Measurements from ENCODE around the gene OMA1.
"Not testable (repeated sequence)": the region's sequence is repeated elsewhere in the genome, so short reads cannot be mapped to it uniquely, and the experiment has no call there.

Gene OMA1

GRCh38 chr1:58546520-58547308 is at the start of gene OMA1:
TSS of gene OMA1 (minus strand) at chr1:58546726. CDS start at chr1:58539294, 7,432 bp downstream.
- peak; percentile 93 for DNase-seq (ENCODE audit: low spot score)

DNA sequence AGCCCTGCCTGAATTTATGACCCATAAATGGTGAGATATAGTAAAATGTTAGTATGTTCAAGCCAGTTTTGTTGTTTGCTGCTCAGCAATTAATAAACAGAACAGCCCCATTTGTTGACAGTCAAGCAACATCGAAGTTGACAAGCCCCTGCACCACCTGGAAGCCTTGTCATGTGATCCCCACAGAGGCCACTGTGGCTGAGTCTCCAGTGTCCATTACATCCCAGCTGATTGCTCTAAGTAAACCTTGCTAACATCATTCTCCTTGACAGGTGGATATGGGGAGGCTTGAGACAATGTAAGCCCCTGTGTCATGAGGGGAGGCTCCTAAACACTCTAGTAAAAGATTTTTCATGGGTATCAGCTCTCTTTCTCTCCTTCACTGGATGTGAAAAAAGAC is 48.0 kb upstream of the OMA1 start:
- DNase-seq (ENCODE audit: low spot score), result no peak

DNA sequence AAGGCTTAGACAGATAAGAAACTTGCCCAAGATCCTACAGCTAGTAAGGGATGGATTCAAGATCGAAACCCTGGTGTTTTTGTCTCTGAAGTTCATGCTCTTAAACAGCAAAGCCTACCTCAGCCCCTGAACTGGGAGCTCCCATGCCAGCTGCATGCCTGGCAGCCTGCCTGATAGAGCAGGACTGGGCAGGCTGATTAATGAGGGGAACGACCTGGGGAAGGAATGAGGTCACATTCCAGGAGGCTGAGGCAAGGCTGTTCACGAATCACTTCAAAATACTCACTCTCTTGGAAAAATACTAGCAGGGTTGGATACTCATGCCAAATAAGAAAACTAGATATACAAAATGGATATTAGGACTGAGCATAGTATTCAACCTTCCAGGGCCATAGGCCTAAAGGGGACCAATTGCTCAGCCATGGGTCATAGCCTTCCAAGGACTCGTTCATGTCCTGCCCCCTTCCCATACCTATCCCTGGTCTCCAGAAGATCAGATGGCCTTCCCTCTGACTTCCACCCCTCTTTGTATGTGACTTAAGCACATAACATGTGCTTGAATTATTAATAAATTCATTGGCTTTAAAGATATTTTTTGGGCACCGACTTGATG is 46.1 kb upstream of the OMA1 start:
- DNase-seq (ENCODE audit: low spot score), result no peak

- no peak for DNase-seq (ENCODE audit: low spot score)
Observed at GRCh38 chr1:58591806-58592205, 45.3 kb upstream of the OMA1 start.

DNA sequence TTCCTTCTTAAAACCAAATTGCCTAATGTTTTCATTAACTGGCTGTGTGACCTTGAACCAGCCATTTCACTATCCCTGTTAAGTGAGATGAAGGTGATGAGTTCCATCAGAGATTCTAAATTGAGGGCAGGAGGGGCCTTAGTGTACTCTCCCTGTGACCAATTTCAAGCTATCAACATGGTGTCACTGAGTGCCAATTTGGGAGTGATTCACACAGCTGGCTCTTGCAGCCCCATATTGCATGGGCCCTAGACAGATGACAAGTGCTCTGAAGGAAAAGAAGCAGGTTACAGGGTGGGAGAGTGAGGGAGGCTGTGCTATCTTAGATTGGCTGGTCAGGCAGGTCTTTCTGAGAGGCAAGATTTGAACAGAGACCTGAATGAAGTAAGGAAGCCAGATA is 43.5 kb upstream of the OMA1 start:
- DNase-seq (ENCODE audit: low spot score), result no peak

- DNase-seq (ENCODE audit: low spot score), result no peak
Observed at GRCh38 chr1:58588396-58588795, 41.9 kb upstream of the OMA1 start.

DNA sequence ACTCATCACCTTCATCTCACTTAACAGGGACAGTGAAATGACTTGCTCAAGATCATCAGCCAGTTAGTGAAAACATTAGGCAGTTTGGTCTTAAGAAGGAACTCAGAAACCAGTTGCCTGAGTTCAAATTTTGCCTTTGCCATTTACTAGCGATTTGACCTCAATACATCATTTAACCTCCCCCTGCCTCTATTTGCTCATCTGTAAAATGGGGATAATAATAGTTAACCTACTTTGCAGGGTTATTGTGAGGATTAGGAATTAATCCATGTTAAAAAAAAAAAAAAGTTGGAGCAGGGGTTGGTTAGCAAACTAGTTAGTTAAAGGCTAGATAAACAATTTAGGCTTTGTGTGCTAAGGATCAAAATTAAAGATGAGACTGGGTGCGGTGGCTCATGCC is 41.1 kb upstream of the OMA1 start:
- DNase-seq (ENCODE audit: low spot score), result no peak

DNA sequence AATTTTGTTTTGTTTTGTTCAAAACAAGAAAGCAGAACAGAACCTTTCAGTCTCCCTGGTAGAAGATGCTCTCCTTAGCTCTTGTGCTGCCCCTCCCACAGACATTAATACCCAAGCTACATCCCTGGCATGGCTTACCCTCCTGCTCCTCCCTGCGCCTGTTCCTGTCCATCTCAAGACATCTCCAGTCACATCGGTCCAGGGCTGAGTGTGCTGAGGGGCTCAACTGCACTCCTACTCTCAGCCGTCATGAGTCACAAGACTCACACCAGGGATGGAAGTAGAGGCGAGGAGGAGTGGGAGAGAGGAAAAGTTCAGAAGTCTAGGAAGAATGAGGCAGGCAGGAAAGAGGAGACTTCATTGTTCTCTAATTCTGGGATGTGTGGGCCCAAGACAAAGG is 39.7 kb upstream of the OMA1 start:
- DNase-seq (ENCODE audit: low spot score), result no peak

DNA sequence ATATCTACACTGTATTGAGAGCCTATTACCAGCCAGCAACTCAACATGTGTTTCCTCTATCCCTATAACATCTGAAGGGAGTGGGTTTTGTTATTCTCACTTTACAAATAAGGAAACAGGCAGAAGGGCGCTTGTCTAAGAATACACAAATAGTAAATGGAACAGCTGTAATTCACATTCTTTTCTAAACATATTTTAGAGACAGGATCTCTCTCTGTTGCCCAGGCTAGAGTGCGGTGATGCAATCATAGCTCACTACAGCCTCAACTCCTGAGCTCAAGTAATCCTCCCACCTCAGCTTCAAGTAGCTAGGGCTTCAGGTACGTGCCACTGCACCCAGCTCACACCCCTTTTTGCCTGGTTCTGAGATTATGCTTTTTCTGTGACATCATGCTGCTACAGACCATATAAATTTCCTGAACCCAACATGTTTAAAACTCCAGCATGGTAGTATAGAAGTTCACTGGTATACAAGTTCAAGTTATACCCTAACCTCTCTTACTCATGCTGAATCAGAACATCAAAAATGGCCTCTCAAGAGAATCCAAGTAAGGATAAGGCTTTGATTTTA is 39.1 kb upstream of the OMA1 start:
- no peak for DNase-seq (ENCODE audit: low spot score)

GRCh38 chr1:58585166-58585565 is 38.6 kb upstream of the OMA1 start:
- DNase-seq (ENCODE audit: low spot score), result no peak

DNA sequence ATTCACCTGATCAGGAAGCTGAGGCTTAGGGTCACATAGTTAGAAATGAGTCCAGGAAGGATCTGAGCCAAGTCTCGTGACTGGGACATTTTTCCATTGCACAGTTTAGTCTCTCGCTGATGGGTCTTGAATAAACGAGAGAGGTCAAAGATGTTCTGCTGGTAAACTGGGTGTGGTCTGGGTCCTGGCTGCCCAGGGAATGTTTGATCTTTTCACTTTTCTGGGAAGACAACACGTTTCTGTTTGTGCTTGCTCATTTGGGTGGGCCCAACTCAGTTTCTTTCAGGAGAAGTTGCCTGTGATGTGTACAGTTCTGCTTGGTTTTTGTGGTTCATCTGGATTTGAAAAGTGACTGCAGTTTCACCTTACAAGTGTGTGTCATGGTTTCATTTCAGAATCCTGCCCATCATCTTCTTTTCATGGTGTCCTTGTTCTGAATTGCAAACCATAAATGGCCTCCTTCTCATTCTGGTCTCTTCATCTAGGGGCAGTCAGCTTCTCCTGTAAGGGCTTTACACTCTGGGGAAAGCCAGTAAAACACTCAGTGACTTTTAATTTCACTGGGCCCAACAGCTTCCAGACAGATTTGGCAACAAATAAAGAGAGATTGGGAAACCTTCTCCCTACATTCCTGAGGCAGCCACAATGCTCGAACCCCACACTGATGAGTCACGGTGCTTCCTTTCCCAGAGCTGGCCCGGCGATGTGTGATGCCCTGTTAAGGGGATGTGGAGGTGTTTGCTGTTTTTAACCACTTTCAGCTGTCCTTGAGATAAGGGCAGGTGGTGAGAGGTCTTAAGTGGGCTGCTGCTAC is 37.8 kb upstream of the OMA1 start:
- DNase-seq (ENCODE audit: low spot score), result no peak

DNA sequence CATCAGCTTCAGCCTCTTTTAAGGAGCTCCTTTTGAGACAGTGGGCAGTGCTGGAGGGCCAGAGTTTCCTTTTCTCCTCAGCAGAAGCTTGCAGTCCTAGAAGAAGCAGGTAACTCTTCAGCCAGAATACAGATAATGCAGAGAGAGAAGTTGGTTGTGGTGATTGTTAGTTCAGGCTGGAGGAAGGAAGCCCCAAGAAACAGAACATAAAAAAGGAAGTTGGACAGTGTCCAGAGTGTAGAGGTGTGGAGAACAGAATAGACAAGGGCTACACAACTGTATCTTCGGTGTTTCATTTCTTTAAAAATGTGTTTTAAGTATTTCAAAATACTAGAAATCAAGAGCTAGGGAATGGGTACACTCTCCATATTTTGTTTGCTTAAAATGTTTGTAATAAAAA is 37.0 kb upstream of the OMA1 start:
- DNase-seq (ENCODE audit: low spot score), result no peak

GRCh38 chr1:58582143-58582542 is 35.6 kb upstream of the OMA1 start:
- DNase-seq (ENCODE audit: low spot score), result not testable (repeated sequence)

DNA sequence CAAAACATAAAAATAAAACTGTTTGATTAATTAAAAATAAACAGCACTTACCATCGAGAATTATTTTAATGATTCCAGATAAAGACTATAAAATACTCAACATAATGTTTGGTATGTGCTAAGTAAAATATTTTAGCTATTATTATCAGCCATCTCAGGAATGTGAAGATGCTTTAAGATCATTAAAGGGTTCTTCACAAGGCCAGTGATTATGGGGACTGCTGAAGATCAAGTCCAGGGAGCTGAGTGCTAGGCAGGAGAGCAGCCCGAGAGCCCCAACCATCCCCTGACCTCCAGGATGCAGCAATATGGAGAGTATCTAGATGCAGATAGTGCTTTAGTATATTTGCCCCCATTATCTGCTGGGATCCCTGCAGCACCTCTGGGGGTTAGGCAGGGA is 35.1 kb upstream of the OMA1 start:
- no peak for DNase-seq (ENCODE audit: low spot score)

- no peak for DNase-seq (ENCODE audit: low spot score)
Observed at GRCh38 chr1:58580186-58580585, 33.7 kb upstream of the OMA1 start.

GRCh38 chr1:58577654-58578030 is 31.1 kb upstream of the OMA1 start:
- DNase-seq (ENCODE audit: low spot score), result no peak

DNA sequence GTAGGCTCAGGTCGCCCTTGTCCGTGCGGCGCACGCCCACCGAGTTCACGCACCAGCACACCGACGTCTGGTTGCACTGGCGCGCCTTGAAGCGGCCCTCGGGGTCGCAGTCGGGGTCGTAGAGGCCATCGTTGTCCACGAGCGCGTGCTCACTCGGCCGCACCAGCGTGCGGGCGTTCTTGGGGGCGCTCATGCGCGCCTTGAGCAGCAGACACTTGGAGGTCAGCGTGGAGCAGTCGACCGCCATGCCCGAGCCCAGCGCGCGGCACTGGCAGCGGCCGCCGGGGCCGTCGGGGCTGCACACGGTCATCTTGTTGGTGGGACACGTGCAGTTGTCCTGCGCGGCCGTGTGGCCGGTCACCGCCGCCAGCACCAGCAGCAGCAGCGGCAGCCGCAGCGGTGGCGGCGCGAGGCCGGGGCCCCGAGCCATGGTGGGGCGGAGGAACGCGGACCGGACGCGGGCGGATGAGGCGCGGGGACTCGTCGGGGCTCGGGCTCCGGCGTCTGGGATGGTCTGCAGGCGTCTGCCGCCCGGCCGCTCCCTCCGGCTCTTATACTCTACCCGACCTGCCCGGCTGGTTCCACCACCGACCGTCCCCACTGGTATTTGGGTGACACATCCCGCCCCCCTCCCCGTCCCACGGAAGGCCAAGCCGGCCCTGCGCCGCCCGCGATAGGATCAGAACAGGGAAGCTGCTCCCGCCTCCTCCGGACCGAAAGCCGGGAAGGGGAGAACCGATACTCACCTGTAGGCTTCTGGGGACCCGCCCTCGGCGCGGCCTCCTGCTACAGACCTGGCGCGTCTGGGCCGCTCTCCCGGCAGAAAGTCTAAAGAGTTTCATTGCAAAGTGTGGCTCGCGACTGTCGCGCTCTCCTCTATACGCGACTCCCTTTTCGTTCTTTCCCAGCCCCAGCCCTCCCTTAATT is 30.5 kb upstream of the OMA1 start, which contains the start of gene TACSTD2:
TSS of gene TACSTD2 (minus strand) at position 526 of the 927 bp plus-strand sequence. CDS start at position 430, 96 bp downstream.
- DNase-seq (ENCODE audit: low spot score), result no peak

GRCh38 chr1:58576325-58576726 is 29.8 kb upstream of the OMA1 start:
- DNase-seq (ENCODE audit: low spot score), result no peak

DNA sequence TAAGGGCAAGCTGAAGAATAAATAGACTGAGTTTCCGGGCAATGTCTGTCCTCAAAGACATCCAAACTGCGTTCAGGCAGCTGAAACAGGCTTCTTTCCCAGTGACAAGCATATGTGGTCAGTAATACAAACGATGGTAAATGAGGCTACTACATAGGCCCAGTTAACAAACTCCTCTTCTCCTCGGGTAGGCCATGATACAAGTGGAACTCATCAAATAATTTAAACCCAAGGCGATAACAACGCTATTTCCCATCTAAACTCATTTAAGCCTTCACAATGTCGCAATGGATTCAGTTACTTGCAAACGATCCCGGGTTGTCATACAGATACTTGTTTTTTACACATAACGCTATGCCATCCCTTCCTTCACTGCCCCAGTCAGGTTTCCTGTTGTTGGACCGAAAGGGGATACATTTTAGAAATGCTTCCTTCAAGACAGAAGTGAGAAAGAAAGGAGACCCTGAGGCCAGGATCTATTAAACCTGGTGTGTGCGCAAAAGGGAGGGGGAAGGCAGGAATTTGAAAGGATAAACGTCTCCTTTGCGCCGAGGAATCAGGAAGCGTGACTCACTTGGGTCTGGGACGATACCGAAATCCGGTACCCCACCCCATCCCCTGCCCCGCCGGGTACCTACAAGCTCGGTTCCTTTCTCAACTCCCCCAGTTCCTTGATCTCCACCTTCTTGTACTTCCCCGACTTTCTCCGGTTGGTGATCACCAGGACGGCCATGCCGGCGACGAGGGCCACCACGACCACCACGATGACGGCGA is 29.2 kb upstream of the OMA1 start:
- DNase-seq (ENCODE audit: low spot score), result no peak

DNA sequence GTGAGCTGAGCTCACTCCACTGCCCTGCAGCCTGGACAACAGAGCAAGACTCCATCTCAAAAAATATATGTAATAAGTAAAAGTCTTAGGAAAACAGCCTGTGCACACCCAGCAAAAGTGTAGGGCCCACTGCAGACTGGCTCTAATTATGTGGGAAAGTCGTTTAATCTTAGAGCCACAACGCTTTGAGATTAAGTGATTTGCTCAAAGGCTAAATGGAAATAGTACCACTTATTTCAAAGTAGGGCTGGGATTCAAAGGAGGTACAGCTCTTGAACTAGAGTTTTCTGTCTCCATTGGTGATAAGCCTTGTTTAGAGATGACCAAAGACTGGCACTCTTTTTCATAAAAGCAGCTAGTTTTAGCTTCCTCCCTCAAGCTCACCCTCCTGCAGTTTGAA is 28.3 kb upstream of the OMA1 start:
- DNase-seq (ENCODE audit: low spot score), result no peak

Measured in cerebellar cortex (tissue), 1 donor.